Caki2 (cell line): ENCODE data around the gene GGCX. TPM values are rescaled to one million over a fixed set of nuclear protein-coding genes. Genes with fewer than 3 reads are reported as not detected.
A peak's percentile ranks its signal among the peaks of the same experiment; 100 is the strongest.
"Not testable (repeated sequence)": the region's sequence is repeated elsewhere in the genome, so short reads cannot be mapped to it uniquely, and the experiment has no call there.

Experiments used
- DNase-seq: peaks from one replicate; pipeline ENCODE4 v3.0.0-alpha.2; 2015; ENCODE audit warnings: low read depth
- in situ Hi-C: cut with HindIII; loops from 2 replicates; pipeline ENCODE4 v1.10.0; 2016; ENCODE audit warnings: low sequenced_read_pairs, low pct_unique_long_range_greater_than_20kb, mixed read lengths
- total RNA-seq: library from RNA; depleted of rRNA; stranded (reverse); fragments of >200 nt; shearing (Covaris generic); gene quantifications from 2 replicates; pipeline ENCODE4 v1.2.3, GENCODE V29; 2014; ENCODE audit warnings: low replicate concordance

GGCX gene
- total RNA-seq, 1 experiment from 2014 or later: 69.2 TPM

- in situ Hi-C loops: no loop called here
- DNase-seq: no peak
These were observed 18.1 kb upstream of the GGCX start for GRCh38 chr2:85579266-85579935.

GRCh38 chr2:85578243-85579180 is 17.2 kb upstream of the GGCX start:
- no peak for DNase-seq
- in situ Hi-C loops: no loop called here

- DNase-seq: no peak
- in situ Hi-C loops: no loop called here
These were observed 16.3 kb upstream of the GGCX start, which contains the start of gene VAMP8 for GRCh38 chr2:85577386-85578242. TSS of gene VAMP8 (plus strand) at chr2:85577586. CDS start at chr2:85577647, 61 bp downstream.

- no peak for DNase-seq
These were observed 15.7 kb upstream of the GGCX start for GRCh38 chr2:85577063-85577385.

GRCh38 chr2:85575739-85576138 is 14.4 kb upstream of the GGCX start:
- DNase-seq: no peak
- in situ Hi-C loops: no loop called here

More at GRCh38 chr2:85577063-85577385, 15.7 kb upstream of the GGCX start:
- in situ Hi-C loops: no loop called here

GRCh38 chr2:85566265-85566664 is 5.0 kb upstream of the GGCX start:
- DNase-seq: no peak
- in situ Hi-C loops: no loop called here

- in situ Hi-C loops: no loop called here
- no peak for DNase-seq
These were observed 2.9 kb upstream of the GGCX start for GRCh38 chr2:85564144-85564563.

- in situ Hi-C loops: no loop called here
- no peak for DNase-seq
These were observed 447 bp downstream of the GGCX start for GRCh38 chr2:85560812-85561279.

GRCh38 chr2:85560403-85560726 is 928 bp downstream of the GGCX start:
- DNase-seq, in situ Hi-C loops: not testable (repeated sequence)

GRCh38 chr2:85558160-85558559 is 3.1 kb downstream of the GGCX start:
- DNase-seq: no peak
- in situ Hi-C loops: no loop called here

GRCh38 chr2:85557130-85557529 is 4.2 kb downstream of the GGCX start:
- no peak for DNase-seq
- in situ Hi-C loops: no loop called here

GRCh38 chr2:85554980-85555612 is 6.2 kb downstream of the GGCX start:
- in situ Hi-C loops: no loop called here
- DNase-seq: no peak

- DNase-seq: no peak
- in situ Hi-C loops: no loop called here
These were observed 8.1 kb downstream of the GGCX start for GRCh38 chr2:85553184-85553583.

GRCh38 chr2:85551698-85552678 is 9.3 kb downstream of the GGCX start:
- in situ Hi-C loops: no loop called here
- DNase-seq: peak; percentile 79

- in situ Hi-C loops: no loop called here
- no peak for DNase-seq
These were observed 10.8 kb downstream of the GGCX start for GRCh38 chr2:85550486-85550885.

GRCh38 chr2:85549826-85550225 is 11.5 kb downstream of the GGCX start:
- DNase-seq: no peak
- in situ Hi-C loops: no loop called here

- no peak for DNase-seq
- in situ Hi-C loops: no loop called here
These were observed 12.2 kb downstream of the GGCX start for GRCh38 chr2:85549095-85549494.
